ENCODE data around the gene SDF4.

SDF4 gene

GRCh38 chr1:1262758-1263157 is 31.0 kb upstream of the SDF4 start:
- H3K4me3 ChIP-seq (ENCODE audit: low read depth, low read length): no peak overlapping the region
- no peak for DNase-seq
- no peaks in the 10 kb centered on the region for H3K9me3 ChIP-seq (ENCODE audit: severe bottlenecking)
- no peak overlapping the region for H3K27ac ChIP-seq
- H3K36me3 ChIP-seq: peaks cover 74% of the 10 kb centered on the region
- no peaks in the 10 kb centered on the region for H3K27me3 ChIP-seq (ENCODE audit: insufficient read depth, low read depth, severe bottlenecking)
- TF ChIP-seq CTCF (IDR thresholded peaks at IDR 0.05; ENCODE audit: low read depth, low read length): no peak

- no peaks in the 10 kb centered on the region for H3K9me3 ChIP-seq (ENCODE audit: severe bottlenecking)
- H3K4me3 ChIP-seq (ENCODE audit: low read depth, low read length): no peak overlapping the region
- no peak for DNase-seq
- no peaks in the 10 kb centered on the region for H3K27me3 ChIP-seq (ENCODE audit: insufficient read depth, low read depth, severe bottlenecking)
- TF ChIP-seq CTCF (IDR thresholded peaks at IDR 0.05; ENCODE audit: low read depth, low read length): no peak
- H3K27ac ChIP-seq: no peak overlapping the region
- peaks cover 67% of the 10 kb centered on the region for H3K36me3 ChIP-seq
These were observed 30.3 kb upstream of the SDF4 start for GRCh38 chr1:1262071-1262470.

DNA sequence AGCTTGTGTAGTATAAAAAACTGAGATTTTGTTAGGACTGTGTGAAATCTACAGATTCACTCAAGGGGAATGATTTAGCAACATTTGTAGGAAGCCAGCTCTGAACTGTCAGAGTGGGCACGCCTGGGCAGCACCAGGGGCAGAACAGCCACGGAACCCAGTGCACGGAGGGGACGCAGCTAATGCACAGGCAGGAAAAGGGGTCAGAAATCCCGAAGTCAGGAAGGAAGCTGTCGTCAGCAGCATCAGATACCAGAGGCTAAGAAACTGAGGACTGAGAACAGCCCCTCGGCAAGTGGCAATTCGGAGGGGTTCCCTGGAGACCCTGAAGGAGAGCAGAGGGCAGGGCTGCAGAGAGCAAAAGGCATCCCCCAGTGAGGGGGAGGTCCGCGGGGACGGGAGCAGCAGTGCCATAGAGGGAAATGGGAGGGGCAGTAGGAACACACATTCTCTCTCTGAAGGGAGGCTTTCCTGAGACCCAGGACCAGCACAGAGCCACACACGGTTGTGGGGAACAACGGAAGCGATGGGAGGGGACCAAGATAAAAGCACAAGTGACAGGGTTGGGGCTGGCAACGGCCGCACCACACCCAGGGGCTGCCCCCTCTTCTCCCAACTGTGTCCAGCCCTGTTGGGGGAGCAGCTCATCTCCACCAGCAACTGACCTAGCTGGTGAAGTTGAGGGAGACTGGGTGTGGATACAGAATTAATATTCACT is 29.2 kb upstream of the SDF4 start:
- no peak for TF ChIP-seq CTCF (IDR thresholded peaks at IDR 0.05; ENCODE audit: low read depth, low read length)
- Histone ChIP-seq H3K27ac (no peak overlapping the region), H3K36me3 (peaks cover 66% of the 10 kb centered on the region), H3K27me3 (ENCODE audit: insufficient read depth, low read depth, severe bottlenecking) (no peaks in the 10 kb centered on the region), H3K9me3 (ENCODE audit: severe bottlenecking) (no peaks in the 10 kb centered on the region), H3K4me3 (ENCODE audit: low read depth, low read length) (no peak overlapping the region)
- no peak for DNase-seq

DNA sequence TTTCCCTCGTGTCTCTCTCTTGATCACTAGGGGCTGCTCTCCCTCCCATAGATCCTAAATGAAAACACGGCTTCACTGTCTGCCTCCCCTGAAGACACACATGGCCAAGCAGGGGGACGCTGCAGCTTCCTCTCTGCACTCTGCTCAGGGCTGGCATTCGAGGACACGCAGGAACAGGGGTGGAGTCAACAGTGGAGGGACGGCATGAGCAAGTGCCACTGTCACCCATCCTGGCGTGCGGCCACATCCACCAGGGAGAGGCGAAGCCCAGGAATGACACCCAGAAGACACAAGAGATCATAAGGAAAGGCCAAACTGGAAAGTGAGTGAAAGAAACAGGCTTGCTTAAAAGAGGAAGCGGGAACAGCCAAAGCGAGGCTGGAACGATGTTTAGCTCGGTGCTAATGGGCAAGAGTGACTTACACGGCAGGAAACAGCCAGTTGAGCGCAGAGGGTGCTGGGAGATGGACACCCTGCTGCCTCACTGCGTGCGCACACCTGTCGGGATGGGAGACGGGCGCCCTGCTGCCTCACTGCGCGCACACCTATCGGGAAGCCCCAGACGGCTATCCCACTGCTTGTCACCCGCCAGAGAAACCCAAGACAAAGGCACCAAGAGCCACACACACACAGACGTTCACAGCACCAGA is 28.3 kb upstream of the SDF4 start:
- no peaks in the 10 kb centered on the region for H3K27me3 ChIP-seq (ENCODE audit: insufficient read depth, low read depth, severe bottlenecking)
- no peak overlapping the region for H3K4me3 ChIP-seq (ENCODE audit: low read depth, low read length)
- no peak overlapping the region for H3K27ac ChIP-seq
- no peak for TF ChIP-seq CTCF (IDR thresholded peaks at IDR 0.05; ENCODE audit: low read depth, low read length)
- no peaks in the 10 kb centered on the region for H3K9me3 ChIP-seq (ENCODE audit: severe bottlenecking)
- DNase-seq: no peak
- H3K36me3 ChIP-seq: peaks cover 66% of the 10 kb centered on the region

DNA sequence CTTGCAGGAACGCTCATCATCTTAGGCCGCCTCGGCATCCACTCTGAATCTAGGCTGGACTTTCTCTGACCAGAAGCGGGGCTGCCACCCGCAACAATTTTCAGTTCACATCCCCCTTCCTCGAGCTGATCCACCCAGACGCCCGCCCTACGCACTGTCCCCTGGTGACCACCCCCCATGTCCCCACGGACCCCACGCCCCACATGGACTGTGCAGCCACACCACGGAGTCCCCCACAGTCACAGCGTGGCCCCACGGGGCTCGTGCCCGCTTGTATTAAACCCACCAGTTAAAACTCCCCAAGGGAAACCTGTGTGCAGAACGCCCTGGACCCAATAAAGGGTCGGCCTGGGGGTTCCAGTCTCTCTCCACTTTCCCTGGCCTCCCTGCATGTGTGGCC is 27.7 kb upstream of the SDF4 start:
- Histone ChIP-seq H3K36me3 (peaks cover 68% of the 10 kb centered on the region), H3K27me3 (ENCODE audit: insufficient read depth, low read depth, severe bottlenecking) (no peaks in the 10 kb centered on the region), H3K27ac (no peak overlapping the region), H3K9me3 (ENCODE audit: severe bottlenecking) (no peaks in the 10 kb centered on the region), H3K4me3 (ENCODE audit: low read depth, low read length) (no peak overlapping the region)
- DNase-seq: no peak
- no peak for TF ChIP-seq CTCF (IDR thresholded peaks at IDR 0.05; ENCODE audit: low read depth, low read length)
